Ovary (tissue), 3 donors: ENCODE results near the gene SNAPC3.

ENCODE experiments used
- EP300 ChIP-seq: sonication (generic); formaldehyde crosslinking; IDR thresholded peaks from one replicate; pipeline ENCODE4 v1.6.1; 2017; ENCODE audit warnings: antibody characterized with exemption
- TF ChIP-seq, protein P1 (sequence below), 3 donors: fragments of 450-650 bp in 2 of 3; fragments of 200-600 bp in 1 of 3; IDR thresholded peaks; one replicate each; pipeline versions ENCODE4 v1.5.1 to v1.8.0; 2016 to 2022; ENCODE audit warnings: antibody characterized with exemption in 3 of 3, mild to moderate bottlenecking in 1 of 3
- donor health status: DM: no; HTN: no; CAD: no.

DNA sequence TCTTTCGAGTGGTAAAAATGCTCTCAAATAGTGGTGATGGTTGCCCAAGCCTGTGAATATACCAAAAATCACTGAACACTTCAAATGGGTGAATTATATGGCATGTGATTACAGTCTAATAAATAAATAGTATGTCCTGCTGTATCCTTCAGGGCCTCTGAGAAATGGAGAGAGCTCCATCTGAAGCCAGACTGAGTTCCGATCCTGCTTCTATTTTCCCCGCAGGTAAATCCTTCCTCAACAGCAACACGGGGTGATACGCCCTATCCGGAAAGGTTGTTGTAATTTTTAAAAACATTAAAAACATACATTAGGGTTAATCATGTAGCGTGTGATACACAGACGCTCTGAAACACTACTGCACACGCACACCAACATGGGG, 695 bp upstream of the SNAPC3 start:
- TF ChIP-seq, protein P1, sequence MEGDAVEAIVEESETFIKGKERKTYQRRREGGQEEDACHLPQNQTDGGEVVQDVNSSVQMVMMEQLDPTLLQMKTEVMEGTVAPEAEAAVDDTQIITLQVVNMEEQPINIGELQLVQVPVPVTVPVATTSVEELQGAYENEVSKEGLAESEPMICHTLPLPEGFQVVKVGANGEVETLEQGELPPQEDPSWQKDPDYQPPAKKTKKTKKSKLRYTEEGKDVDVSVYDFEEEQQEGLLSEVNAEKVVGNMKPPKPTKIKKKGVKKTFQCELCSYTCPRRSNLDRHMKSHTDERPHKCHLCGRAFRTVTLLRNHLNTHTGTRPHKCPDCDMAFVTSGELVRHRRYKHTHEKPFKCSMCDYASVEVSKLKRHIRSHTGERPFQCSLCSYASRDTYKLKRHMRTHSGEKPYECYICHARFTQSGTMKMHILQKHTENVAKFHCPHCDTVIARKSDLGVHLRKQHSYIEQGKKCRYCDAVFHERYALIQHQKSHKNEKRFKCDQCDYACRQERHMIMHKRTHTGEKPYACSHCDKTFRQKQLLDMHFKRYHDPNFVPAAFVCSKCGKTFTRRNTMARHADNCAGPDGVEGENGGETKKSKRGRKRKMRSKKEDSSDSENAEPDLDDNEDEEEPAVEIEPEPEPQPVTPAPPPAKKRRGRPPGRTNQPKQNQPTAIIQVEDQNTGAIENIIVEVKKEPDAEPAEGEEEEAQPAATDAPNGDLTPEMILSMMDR (IDR thresholded peaks at IDR 0.05): no peak
- TF ChIP-seq EP300: no peak
